WERI-Rb-1 (cell line): ENCODE results near the gene NACC1.

Experiments
- DNase-seq: peaks from one replicate; pipeline ENCODE4 v3.0.0-alpha.2; 2020
- H3K27ac ChIP-seq: fragments of 250-450 bp; sonication (Bioruptor Pico); 2 replicates; pipeline ENCODE4 v1.5.1; 2020; ENCODE audit warnings: mild to moderate bottlenecking, moderate library complexity
- H3K27me3 ChIP-seq: fragments of 250-450 bp; sonication (Bioruptor Pico); 2 replicates; pipeline ENCODE4 v1.5.1; 2021; ENCODE audit warnings: mild to moderate bottlenecking, low read depth, moderate library complexity; ENCODE audit not compliant: insufficient read depth, severe bottlenecking
- H3K36me3 ChIP-seq: fragments of 250-450 bp; sonication (Bioruptor Pico); 2 replicates; pipeline ENCODE4 v1.5.1; 2020; ENCODE audit warnings: mild to moderate bottlenecking, moderate library complexity
- H3K4me3 ChIP-seq: 2 replicates; pipeline ENCODE4 v1.5.1; 2011; ENCODE audit warnings: low read depth, mild to moderate bottlenecking, control low read depth, low read length
- H3K9me3 ChIP-seq: fragments of 250-450 bp; sonication (Bioruptor Pico); 2 replicates; pipeline ENCODE4 v1.5.1; 2021; ENCODE audit warnings: mild to moderate bottlenecking, moderate library complexity; ENCODE audit not compliant: severe bottlenecking
- CTCF ChIP-seq: IDR thresholded peaks from 2 replicates; pipeline ENCODE4 v1.5.1; 2011; ENCODE audit warnings: low read depth, mild to moderate bottlenecking, control low read depth, inconsistent platforms, low read length

Gene NACC1

GRCh38 chr19:13085666-13086065 is 32.4 kb upstream of the NACC1 start:
- no peaks in the 10 kb centered on the region for H3K9me3 ChIP-seq
- no peak overlapping the region for H3K4me3 ChIP-seq
- no peak overlapping the region for H3K27ac ChIP-seq
- DNase-seq, result no peak
- H3K36me3 ChIP-seq, result no peaks in the 10 kb centered on the region
- TF ChIP-seq CTCF, result no peak
- H3K27me3 ChIP-seq, result no peaks in the 10 kb centered on the region

- H3K36me3 ChIP-seq, result no peaks in the 10 kb centered on the region
- no peak for DNase-seq
- no peaks in the 10 kb centered on the region for H3K9me3 ChIP-seq
- no peaks in the 10 kb centered on the region for H3K27me3 ChIP-seq
- no peak for TF ChIP-seq CTCF
- H3K27ac ChIP-seq, result no peak overlapping the region
- H3K4me3 ChIP-seq, result no peak overlapping the region
These were observed 31.7 kb upstream of the NACC1 start for GRCh38 chr19:13086341-13086740.

- TF ChIP-seq CTCF, result no peak
These were observed 30.8 kb upstream of the NACC1 start for GRCh38 chr19:13087295-13087694.

GRCh38 chr19:13087795-13088537 is 30.1 kb upstream of the NACC1 start:
- H3K4me3 ChIP-seq, result no peak overlapping the region
- no peak for DNase-seq
- no peak for TF ChIP-seq CTCF
- H3K27me3 ChIP-seq, result no peaks in the 10 kb centered on the region
- no peaks in the 10 kb centered on the region for H3K36me3 ChIP-seq
- H3K9me3 ChIP-seq, result no peaks in the 10 kb centered on the region
- no peak overlapping the region for H3K27ac ChIP-seq

More at GRCh38 chr19:13087295-13087694, 30.8 kb upstream of the NACC1 start:
- Histone ChIP-seq H3K4me3 (no peak overlapping the region), H3K9me3 (no peaks in the 10 kb centered on the region), H3K27me3 (no peaks in the 10 kb centered on the region), H3K27ac (no peak overlapping the region), H3K36me3 (no peaks in the 10 kb centered on the region)
- DNase-seq, result no peak

GRCh38 chr19:13089139-13089856 is 28.8 kb upstream of the NACC1 start:
- DNase-seq, result peak; percentile 76
- peak; percentile 83 for TF ChIP-seq CTCF
- Histone ChIP-seq H3K9me3 (no peaks in the 10 kb centered on the region), H3K36me3 (no peaks in the 10 kb centered on the region), H3K27ac (no peak overlapping the region; the same call in 1 of the 2 replicates), H3K4me3 (no peak overlapping the region), H3K27me3 (no peaks in the 10 kb centered on the region)
